Retinal pigment epithelial cell (primary cell): ENCODE results near the gene SOD2.
"Not testable (repeated sequence)": the region's sequence is repeated elsewhere in the genome, so short reads cannot be mapped to it uniquely, and the experiment has no call there.

Source experiments
- DNase-seq: peaks from one replicate; pipeline ENCODE4 v3.0.0-alpha.2; 2010; ENCODE audit warnings: low read depth
- H3K4me3 ChIP-seq: 2 replicates; pipeline ENCODE4 v1.5.1; 2011; ENCODE audit warnings: mild to moderate bottlenecking, low read length, control low read depth, moderate library complexity
- CTCF ChIP-seq: conservative IDR thresholded peaks from 2 replicates; pipeline ENCODE4 v1.5.1; 2011; ENCODE audit warnings: low read depth, low read length, control low read depth, inconsistent platforms

Gene SOD2

GRCh38 chr6:159722655-159723054, 29.6 kb upstream of the SOD2 start:
- no peak for DNase-seq
- H3K4me3 ChIP-seq: no peak overlapping the region
- no peak for TF ChIP-seq CTCF

GRCh38 chr6:159721981-159722380, 28.9 kb upstream of the SOD2 start:
- not testable (repeated sequence) for H3K4me3 ChIP-seq

GRCh38 chr6:159720708-159721107, 27.7 kb upstream of the SOD2 start:
- H3K4me3 ChIP-seq: no peak overlapping the region
- DNase-seq: no peak
- TF ChIP-seq CTCF: peak; percentile 42

More at GRCh38 chr6:159721981-159722380, 28.9 kb upstream of the SOD2 start:
- DNase-seq: not testable (repeated sequence)

- no peak for TF ChIP-seq CTCF
- no peak overlapping the region for H3K4me3 ChIP-seq
- no peak for DNase-seq
Measured at GRCh38 chr6:159719287-159719686, 26.2 kb upstream of the SOD2 start.

- no peak overlapping the region for H3K4me3 ChIP-seq
- DNase-seq: no peak
- TF ChIP-seq CTCF: no peak
Measured at GRCh38 chr6:159718634-159719033, 25.6 kb upstream of the SOD2 start.

GRCh38 chr6:159716247-159717096, 23.4 kb upstream of the SOD2 start:
- no peak overlapping the region for H3K4me3 ChIP-seq

GRCh38 chr6:159715605-159716004, 22.6 kb upstream of the SOD2 start:
- no peak for DNase-seq
- H3K4me3 ChIP-seq: no peak overlapping the region
- TF ChIP-seq CTCF: no peak

More at GRCh38 chr6:159716247-159717096, 23.4 kb upstream of the SOD2 start:
- DNase-seq: peak; percentile 70
- no peak for TF ChIP-seq CTCF
